ENCODE measurements around the gene SLC25A26. TPM values are rescaled to one million over a fixed set of nuclear protein-coding genes. Genes with fewer than 3 reads are reported as not detected.
A peak's percentile ranks its signal among the peaks of the same experiment; 100 is the strongest.

The SLC25A26 gene
- total RNA-seq, 1 donor from 2014 or later, result 15.5 TPM

- no peak for DNase-seq
Measured at GRCh38 chr3:66377800-66378199, 157.0 kb downstream of the SLC25A26 start.

GRCh38 chr3:66378256-66378655, 157.5 kb downstream of the SLC25A26 start:
- DNase-seq, result no peak

DNA sequence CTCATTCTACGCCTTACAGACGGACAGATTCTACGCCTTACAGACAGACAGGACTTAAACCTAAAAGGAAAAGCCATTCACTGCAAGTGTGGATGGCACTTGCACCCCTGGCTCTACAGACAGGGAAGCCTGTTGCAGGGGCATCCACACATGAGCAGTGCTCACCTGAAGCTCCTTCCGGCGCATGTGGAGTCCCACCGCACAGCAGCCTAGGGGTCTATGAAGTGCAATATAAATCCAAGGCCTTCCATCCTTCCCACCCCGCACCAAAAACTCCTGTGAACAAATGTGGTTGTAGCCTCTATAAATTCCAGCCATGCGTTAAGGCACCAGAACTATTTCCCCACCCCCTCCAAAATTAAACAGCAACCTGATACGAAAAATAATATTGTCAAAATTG, 158.8 kb downstream of the SLC25A26 start:
- DNase-seq, result no peak

DNA sequence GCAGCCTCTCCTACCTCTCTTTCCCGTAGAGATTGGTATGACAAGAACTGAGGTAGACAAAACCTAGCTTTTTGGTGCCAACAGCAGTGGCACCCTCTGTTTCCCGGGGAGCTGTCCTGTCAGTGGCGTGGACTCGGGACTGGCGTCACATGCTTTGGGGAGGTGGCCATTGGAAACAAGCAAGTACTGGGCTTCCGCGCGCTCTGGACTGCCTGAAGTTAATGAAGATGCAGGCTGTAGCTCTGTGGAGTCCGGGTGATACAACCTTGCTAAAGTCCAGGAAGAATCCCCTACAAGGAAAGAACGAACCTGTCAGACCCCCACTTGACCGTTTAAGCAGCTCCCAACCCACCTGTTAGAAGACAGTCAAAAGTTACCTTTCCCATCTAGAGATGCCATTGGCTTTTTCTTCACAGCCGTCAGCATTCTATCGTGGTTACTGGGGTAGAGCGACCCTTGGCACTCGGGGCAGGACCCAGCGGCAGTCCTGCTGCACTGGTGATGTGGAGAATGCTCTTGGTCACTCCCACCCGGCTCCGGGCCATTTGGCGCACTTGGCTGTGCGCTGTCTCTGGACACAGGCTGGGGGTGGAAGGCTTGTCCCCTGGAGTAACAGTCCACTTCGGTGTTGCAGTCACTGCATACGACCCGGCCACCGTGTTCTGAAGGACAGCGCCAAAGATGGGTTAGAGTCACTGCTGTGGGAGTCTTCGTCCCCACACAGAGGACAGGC, 159.6 kb downstream of the SLC25A26 start:
- DNase-seq, result no peak

DNA sequence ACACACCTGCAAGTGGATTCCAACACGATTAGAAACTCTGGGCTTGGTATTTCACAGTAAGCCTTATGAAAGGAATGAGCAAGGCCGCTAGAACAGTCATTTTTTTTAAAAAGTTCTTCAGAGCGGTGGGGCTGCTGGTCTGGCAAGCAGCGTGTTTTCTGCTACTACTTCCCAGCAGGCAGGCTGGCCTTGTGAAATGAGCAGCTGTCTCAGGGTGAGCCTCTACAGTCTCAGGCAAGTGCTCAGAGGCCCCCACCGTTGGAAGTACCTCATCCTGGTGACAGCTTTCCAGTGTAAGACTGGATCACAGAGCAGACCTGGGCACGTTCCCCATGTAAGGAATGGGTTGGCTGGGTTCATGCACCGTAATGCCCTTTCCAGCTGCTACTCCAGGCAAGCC, 160.8 kb downstream of the SLC25A26 start:
- DNase-seq, result no peak

DNA sequence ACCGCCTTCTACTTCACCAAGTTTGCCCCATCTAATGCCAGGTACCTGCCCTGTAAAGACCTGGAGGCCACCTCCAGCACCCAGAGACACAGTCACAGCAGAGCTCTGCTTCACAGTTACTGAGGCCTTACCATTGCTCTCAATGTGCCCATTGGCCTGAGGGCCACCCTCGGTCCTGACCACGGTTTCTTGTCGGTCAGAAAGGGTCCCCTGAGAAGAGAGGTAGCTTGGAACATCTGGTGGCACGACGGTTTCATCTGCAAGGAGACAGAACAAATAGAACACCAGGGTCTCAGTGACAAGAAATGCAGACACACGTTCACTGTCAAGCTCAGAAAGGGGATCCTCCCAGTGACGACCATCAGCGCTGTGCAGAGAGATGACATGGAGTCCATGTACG, 161.3 kb downstream of the SLC25A26 start:
- DNase-seq, result no peak

DNA sequence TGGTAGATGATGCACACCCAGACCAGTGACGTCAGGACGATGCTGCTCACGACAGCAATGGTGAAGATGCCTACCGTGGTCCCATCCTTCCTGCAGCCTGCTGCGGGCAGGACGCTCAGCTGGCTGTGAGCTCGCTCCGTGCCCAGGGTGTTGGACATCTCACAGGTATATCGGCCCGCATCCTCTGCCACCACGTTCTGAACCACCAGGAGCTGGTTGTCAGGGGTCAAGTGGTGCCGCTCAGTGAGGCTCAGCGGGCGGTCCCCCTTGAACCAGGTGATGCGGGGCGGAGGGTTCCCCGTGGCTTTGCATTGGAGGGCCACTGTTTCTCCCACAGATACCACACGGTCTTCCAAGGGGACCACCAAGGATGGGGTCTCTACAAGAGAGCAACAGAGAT, 162.2 kb downstream of the SLC25A26 start:
- no peak for DNase-seq

- no peak for DNase-seq
Measured at GRCh38 chr3:66383998-66384745, 163.4 kb downstream of the SLC25A26 start.

- no peak for DNase-seq
Measured at GRCh38 chr3:66385066-66385465, 164.3 kb downstream of the SLC25A26 start.

DNA sequence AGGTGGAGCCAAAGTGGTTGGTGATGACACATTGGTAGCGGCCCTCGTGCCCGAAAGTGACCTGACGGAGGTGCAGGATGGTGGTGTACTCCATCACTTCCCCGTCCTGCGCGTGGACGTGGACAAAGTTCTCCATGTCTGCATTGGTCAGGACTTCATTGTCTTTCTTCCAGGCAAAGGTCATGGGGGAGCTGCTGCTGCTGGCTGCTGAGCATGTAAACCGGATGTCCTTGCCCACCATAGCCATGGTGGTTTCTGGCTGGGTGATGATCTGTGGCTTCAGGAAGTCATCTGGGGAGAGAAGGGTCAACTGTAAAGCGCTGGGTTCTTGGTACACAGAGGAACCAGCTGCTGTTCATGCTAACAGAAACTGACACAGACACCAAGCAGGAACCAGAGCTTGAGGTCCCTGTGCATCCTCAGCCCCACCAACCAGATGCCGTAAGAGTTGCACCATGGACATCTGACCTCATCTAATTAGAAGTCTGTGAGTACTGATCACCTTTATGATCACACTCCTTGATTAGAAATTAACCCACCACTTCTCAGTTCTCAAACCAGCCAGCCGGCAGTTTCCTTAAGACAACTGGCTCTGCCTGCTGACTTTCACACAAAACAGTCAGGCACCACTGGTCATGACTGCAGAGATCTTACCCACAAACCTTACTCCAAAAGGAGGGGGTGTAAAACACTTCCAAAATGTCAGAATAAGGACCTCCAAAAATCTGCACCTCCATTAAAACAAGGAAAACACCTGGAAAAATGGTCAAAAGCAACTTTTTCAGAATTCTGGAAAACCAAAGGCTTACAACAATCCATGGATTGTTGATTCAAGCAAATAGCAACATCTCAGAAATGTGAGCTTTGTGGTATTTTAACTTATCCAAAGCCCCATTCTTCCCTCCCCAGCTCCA, 165.5 kb downstream of the SLC25A26 start:
- no peak for DNase-seq

GRCh38 chr3:66386925-66387650, 166.3 kb downstream of the SLC25A26 start:
- DNase-seq, result no peak

GRCh38 chr3:66390013-66390412, 169.2 kb downstream of the SLC25A26 start:
- DNase-seq, result no peak

- DNase-seq, result no peak
Measured at GRCh38 chr3:66392512-66392911, 171.7 kb downstream of the SLC25A26 start.

- no peak for DNase-seq
Measured at GRCh38 chr3:66392966-66393332, 172.1 kb downstream of the SLC25A26 start.

DNA sequence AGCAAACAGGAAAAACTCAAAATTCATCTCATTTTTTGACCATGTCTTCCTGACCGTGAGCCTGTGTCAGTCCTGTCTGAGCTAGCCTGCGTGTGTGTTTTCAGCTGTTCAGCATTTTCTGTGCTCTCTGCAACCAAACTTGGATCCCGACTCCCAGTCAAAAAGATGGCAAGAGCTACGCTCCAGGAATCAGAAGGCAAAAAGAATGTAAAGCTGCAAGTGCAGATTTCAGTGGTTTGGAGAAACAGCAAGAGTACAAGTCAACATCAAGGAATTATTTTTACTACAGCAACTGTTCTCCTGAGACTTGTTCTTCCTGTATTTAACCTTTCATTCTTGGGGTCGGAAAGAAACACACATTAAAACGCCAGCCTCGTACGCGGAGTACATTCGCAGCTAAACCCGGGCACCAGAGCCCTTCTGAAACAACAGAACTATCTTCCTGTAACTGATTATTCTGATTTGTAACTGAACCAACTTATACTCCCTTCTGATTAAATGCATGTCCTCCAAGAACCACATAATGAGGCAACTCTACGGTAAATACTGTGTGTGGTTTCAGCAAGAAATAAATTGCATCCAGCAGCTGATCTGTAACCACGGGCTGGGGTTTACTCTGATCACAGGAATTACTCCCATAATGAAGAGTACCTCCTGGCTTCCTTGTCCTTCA, 172.7 kb downstream of the SLC25A26 start:
- peak; percentile 67 for DNase-seq

DNA sequence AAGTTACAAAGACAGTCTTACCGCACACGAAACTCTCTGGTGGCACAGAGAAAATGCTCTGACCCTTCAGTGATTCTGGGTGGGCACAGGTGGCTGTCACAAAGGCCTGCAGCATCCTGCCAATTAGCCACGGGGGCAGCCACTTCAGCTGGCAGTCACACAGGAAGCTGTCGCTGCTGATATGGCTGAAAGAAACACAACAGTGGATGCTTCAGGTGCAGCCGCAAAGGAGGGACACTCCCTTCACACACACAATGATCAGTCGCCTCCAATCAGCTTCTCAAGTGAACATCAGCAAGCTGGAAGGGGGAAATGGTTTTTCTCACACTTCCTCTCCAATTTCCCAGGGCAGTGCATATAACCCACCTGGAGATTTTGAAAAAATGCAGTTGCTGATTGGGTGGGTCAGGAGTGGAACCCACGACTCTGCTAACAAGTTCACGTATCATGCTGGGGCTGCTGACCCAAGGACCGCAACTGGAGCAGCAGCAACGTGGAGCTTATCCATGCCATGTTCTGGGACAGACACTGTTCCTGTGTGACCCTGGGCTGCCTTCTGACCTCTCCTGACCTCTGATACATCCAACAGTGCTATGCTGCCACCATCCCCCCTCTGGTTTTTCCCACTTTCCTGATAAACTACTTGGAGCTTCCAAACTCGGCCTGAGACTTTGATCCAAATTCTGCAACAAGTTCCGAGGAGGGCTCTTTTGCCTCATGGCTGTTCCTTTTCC, 173.4 kb downstream of the SLC25A26 start:
- no peak for DNase-seq

DNA sequence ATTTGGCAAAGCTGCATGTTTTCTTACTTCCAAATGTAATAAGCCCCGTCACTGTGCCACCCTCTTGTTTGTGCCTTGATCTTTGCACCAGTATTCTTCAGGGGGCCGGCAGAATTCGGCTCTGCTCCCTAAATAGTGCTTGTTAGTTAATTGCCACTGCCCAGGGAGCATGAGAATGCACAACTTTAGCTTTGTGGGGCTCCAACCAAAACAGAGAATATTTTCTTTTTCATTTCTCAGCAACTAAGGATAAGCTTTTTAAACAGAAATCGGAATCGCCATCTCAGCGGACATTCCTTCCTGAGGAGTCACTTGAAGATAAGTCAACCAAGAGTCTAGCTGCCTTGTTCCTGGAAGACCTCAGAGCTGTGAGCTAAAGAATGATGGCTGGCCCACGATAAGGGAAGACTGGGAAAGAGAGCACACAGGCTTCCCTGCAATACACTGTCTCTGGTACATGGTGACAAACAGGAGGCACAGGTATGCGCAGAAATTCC, 174.0 kb downstream of the SLC25A26 start:
- no peak for DNase-seq

DNA sequence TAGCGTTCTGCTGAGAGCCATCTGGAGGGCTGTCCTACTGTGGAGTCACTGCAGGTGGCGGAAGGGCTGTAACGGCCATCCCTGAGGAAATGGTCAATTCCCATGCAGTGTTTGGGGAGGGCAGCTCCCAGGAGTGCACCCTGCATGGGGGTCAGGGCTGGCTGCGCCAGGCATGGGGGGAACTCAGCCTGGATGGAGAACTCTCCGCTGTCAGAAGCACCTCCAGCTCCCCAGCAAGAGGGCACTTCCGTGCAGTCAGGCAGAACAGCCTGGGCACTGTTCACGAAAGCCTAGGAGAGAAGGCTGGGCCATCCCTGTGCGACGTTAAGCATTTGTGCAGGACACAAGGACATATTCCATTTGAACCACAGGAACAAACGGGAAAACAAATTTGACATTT, 174.8 kb downstream of the SLC25A26 start:
- no peak for DNase-seq

- DNase-seq, result no peak
Measured at GRCh38 chr3:66396161-66396760, 175.5 kb downstream of the SLC25A26 start.

DNA sequence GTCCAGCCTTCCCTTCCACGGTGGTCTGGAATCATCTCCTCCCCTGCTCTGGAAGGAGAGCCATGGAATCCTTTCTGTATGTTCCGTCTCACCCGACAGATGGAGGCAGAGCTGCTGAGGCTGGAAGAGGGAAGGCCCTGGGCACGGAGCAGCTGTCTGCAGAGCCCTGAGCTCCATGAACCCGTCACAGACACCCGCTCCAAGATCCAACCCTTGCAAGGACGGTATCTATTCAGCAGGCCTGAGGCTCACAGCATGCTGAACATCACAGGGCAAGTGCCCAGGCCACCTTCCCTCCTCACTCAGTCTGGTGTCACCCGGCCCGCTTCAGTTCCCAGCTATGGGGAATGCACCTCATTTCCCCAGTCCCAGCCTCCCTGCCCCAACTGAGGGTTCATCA, 176.1 kb downstream of the SLC25A26 start:
- DNase-seq, result no peak

Data from skin of body (tissue), 2 donors.